GM18867 (cell line): ENCODE measurements around the gene TMEM154.

ENCODE experiments used
- ATAC-seq: cut with Tn5 transposase; IDR thresholded peaks from one replicate; pipeline ENCODE4 v1.9.1; 2021; ENCODE audit warnings: mild to moderate bottlenecking, moderate library complexity; ENCODE audit not compliant: unreplicated experiment

The TMEM154 gene

GRCh38 chr4:152679414-152680281, at the start of gene TMEM154:
Gene TMEM154 (minus strand): TSS chr4:152679997. CDS start chr4:152679933, 64 bp downstream.
- ATAC-seq = peak; percentile 75

- no peak for ATAC-seq
Measured at GRCh38 chr4:152729466-152729865, 49.7 kb upstream of the TMEM154 start.

GRCh38 chr4:152728343-152728742, 48.5 kb upstream of the TMEM154 start:
- ATAC-seq = no peak

- ATAC-seq = no peak
Measured at GRCh38 chr4:152727784-152728183, 48.0 kb upstream of the TMEM154 start.

- ATAC-seq = no peak
Measured at GRCh38 chr4:152724494-152724893, 44.7 kb upstream of the TMEM154 start.

GRCh38 chr4:152723236-152723635, 43.4 kb upstream of the TMEM154 start:
- no peak for ATAC-seq

GRCh38 chr4:152719801-152720556, 40.2 kb upstream of the TMEM154 start:
- no peak for ATAC-seq

GRCh38 chr4:152719291-152719690, 39.5 kb upstream of the TMEM154 start:
- ATAC-seq = no peak

GRCh38 chr4:152715076-152715475, 35.3 kb upstream of the TMEM154 start:
- ATAC-seq = no peak

- ATAC-seq = no peak
Measured at GRCh38 chr4:152713951-152714705, 34.3 kb upstream of the TMEM154 start.

- no peak for ATAC-seq
Measured at GRCh38 chr4:152709675-152710438, 30.1 kb upstream of the TMEM154 start.

- ATAC-seq = no peak
Measured at GRCh38 chr4:152708796-152709195, 29.0 kb upstream of the TMEM154 start.

- ATAC-seq = no peak
Measured at GRCh38 chr4:152708361-152708760, 28.6 kb upstream of the TMEM154 start.

- ATAC-seq = no peak
Measured at GRCh38 chr4:152707632-152708031, 27.8 kb upstream of the TMEM154 start.

GRCh38 chr4:152705903-152706302, 26.1 kb upstream of the TMEM154 start:
- no peak for ATAC-seq

GRCh38 chr4:152704788-152705187, 25.0 kb upstream of the TMEM154 start:
- ATAC-seq = no peak

GRCh38 chr4:152700151-152700550, 20.4 kb upstream of the TMEM154 start:
- ATAC-seq = no peak

- no peak for ATAC-seq
Measured at GRCh38 chr4:152699313-152699712, 19.5 kb upstream of the TMEM154 start.

- ATAC-seq = no peak
Measured at GRCh38 chr4:152698089-152698499, 18.3 kb upstream of the TMEM154 start.

- ATAC-seq = peak; percentile 3
Measured at GRCh38 chr4:152697284-152698088, 17.7 kb upstream of the TMEM154 start.
